ENCODE data around the gene SMURF2. TPM values are rescaled to one million over a fixed set of nuclear protein-coding genes. Genes with fewer than 3 reads are reported as not detected.

Gene SMURF2
- total RNA-seq, 1 experiment from 2014 or later: 57.6 TPM

DNA sequence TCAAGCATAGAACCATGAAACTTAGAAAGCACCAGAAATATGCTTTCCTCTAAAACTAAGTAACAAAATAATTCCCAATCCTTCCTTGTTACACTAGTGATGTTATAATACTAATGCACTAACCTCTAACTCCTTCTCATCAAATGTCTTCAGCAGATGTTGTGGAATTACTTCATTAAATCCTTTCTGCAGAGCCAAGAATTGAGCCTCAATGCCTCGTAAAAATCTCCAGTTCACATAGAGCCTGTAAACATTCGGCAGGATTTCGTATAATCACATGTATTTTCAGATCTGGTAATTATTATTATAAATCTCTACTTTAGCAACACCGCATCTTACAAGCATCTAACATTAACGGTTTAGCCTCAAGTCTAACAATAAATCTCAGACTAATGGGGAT lies 110.6 kb downstream of the SMURF2 start:
- Histone ChIP-seq H3K9me2 (ENCODE audit: insufficient read depth) (no peaks in the 10 kb centered on the region), H3F3A (ENCODE audit: insufficient read depth, low read depth) (peaks cover 43% of the 10 kb centered on the region), H3K36me3 (ENCODE audit: low read depth) (peaks cover 37% of the 10 kb centered on the region), H2AFZ (no peak overlapping the region), H3K27ac (no peak overlapping the region), H4K20me1 (ENCODE audit: insufficient read depth) (no peaks in the 10 kb centered on the region), H3K4me2 (no peak overlapping the region), H3K9me3 (ENCODE audit: insufficient read depth, low read depth) (no peaks in the 10 kb centered on the region), H3K79me2 (ENCODE audit: low read depth) (no peaks in the 10 kb centered on the region), H3K27me3 (ENCODE audit: insufficient read depth, low read depth) (no peaks in the 10 kb centered on the region), H3K4me3 (no peak overlapping the region), H3K4me1 (replicated peaks; ENCODE audit: insufficient read depth) (no peaks in the 10 kb centered on the region)
- TF ChIP-seq EZH2 (IDR thresholded peaks at IDR 0.05; ENCODE audit: low read depth) (no peak), CTCF (conservative IDR thresholded peaks at IDR 0.05) (no peak)
- no TSS peak for BruUV-seq (replicated peaks)
- POLR2A ChIA-PET (ENCODE audit: unreplicated experiment): no interaction called here
- no peak for DNase-seq
- intact Hi-C loops (cut with micrococcal nuclease; ENCODE audit: unreplicated experiment): no loop called here
- CTCF ChIA-PET: no interaction called here

DNA sequence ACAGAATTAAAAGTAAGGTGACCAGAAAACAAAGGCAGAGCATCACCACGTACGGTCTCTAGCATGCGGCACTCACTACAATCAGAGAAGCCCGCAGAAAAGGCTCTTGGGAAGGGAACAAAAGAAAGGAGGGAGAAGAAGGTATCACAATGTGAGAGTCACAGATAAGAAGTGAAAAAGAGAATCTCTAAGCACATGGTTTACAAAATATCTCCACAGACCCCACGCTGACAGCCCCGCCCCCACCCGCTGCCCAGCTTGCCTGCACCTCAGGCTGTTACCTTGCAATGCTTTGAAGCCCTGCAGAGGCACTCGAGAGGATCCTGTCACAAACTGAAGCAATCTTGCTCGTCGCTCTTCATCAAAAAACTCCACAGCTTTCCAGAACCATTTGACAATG lies 114.8 kb downstream of the SMURF2 start:
- H3K36me3 ChIP-seq (ENCODE audit: low read depth): peaks cover 43% of the 10 kb centered on the region

DNA sequence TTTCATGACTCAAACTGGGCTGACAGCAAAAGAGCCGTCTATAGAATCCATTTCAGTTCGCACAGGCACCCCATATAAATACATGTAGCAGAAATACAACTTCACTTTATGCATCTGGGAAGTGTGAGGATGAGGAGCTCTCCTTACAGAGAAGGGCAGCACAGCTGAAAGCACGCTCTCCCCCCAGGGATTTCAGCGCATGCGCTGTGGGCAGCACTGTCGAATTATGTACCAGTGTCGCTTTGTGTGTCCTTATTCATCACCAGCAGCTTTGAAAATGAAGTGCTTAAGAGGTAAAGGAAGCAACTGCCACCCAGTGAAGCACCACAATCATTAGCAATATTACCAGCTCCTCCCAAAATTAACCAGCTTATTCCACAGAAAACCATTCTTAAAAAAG lies 115.4 kb downstream of the SMURF2 start:
- POLR2A ChIA-PET (ENCODE audit: unreplicated experiment): interaction anchor here (0.5 kb wide), 1 partner anchor 119 kb away, joined by 7 read pairs; no protein-coding TSS in a partner anchor
- Histone ChIP-seq H3K36me3 (ENCODE audit: low read depth) (peaks cover 44% of the 10 kb centered on the region), H3K4me3 (no peak overlapping the region), H2AFZ (no peak overlapping the region), H3K4me2 (no peak overlapping the region), H3K79me2 (ENCODE audit: low read depth) (no peaks in the 10 kb centered on the region), H3K9me3 (ENCODE audit: insufficient read depth, low read depth) (no peaks in the 10 kb centered on the region), H3K4me1 (replicated peaks; ENCODE audit: insufficient read depth) (no peaks in the 10 kb centered on the region), H4K20me1 (ENCODE audit: insufficient read depth) (peaks cover 4% of the 10 kb centered on the region), H3F3A (ENCODE audit: insufficient read depth, low read depth) (peaks cover 67% of the 10 kb centered on the region), H3K27ac (no peak overlapping the region), H3K27me3 (ENCODE audit: insufficient read depth, low read depth) (no peaks in the 10 kb centered on the region), H3K9me2 (ENCODE audit: insufficient read depth) (no peaks in the 10 kb centered on the region)
- no TSS peak for BruUV-seq (replicated peaks)
- no peak for DNase-seq
- TF ChIP-seq EZH2 (IDR thresholded peaks at IDR 0.05; ENCODE audit: low read depth) (no peak), CTCF (conservative IDR thresholded peaks at IDR 0.05) (no peak)
- CTCF ChIA-PET: no interaction called here
- intact Hi-C loops (cut with micrococcal nuclease; ENCODE audit: unreplicated experiment): no loop called here

More for the DNA sequence above, 114.8 kb downstream of the SMURF2 start:
- DNase-seq: no peak
- peaks cover 67% of the 10 kb centered on the region for H3F3A ChIP-seq (ENCODE audit: insufficient read depth, low read depth)
- H3K27me3 ChIP-seq (ENCODE audit: insufficient read depth, low read depth): no peaks in the 10 kb centered on the region
- peaks cover 4% of the 10 kb centered on the region for H4K20me1 ChIP-seq (ENCODE audit: insufficient read depth)
- H3K4me2 ChIP-seq: no peak overlapping the region
- H3K79me2 ChIP-seq (ENCODE audit: low read depth): no peaks in the 10 kb centered on the region
- ChIA-PET CTCF (no interaction called here), POLR2A (ENCODE audit: unreplicated experiment) (interaction anchor here (0.5 kb wide), 1 partner anchor 119 kb away, joined by 7 read pairs; no protein-coding TSS in a partner anchor)
- H3K4me3 ChIP-seq: no peak overlapping the region
- no peaks in the 10 kb centered on the region for H3K4me1 ChIP-seq (replicated peaks; ENCODE audit: insufficient read depth)
- intact Hi-C loops (cut with micrococcal nuclease; ENCODE audit: unreplicated experiment): no loop called here
- TF ChIP-seq CTCF (conservative IDR thresholded peaks at IDR 0.05) (no peak), EZH2 (IDR thresholded peaks at IDR 0.05; ENCODE audit: low read depth) (no peak)
- BruUV-seq (replicated peaks): no TSS peak
- no peaks in the 10 kb centered on the region for H3K9me2 ChIP-seq (ENCODE audit: insufficient read depth)
- no peak overlapping the region for H3K27ac ChIP-seq
- no peak overlapping the region for H2AFZ ChIP-seq
- H3K9me3 ChIP-seq (ENCODE audit: insufficient read depth, low read depth): no peaks in the 10 kb centered on the region

Measured in PC-9 (cell line).